ENCODE measurements around the gene NAIF1. TPM values are rescaled to one million over a fixed set of nuclear protein-coding genes. Genes with fewer than 3 reads are reported as not detected.

NAIF1 gene
- total and polyA plus RNA-seq, 10 of the 15 experiments (the other 5 are each of a cell fraction or from before 2014, with no cell fraction given), result 2.4 to 14.2 (median 7.1) TPM

DNA sequence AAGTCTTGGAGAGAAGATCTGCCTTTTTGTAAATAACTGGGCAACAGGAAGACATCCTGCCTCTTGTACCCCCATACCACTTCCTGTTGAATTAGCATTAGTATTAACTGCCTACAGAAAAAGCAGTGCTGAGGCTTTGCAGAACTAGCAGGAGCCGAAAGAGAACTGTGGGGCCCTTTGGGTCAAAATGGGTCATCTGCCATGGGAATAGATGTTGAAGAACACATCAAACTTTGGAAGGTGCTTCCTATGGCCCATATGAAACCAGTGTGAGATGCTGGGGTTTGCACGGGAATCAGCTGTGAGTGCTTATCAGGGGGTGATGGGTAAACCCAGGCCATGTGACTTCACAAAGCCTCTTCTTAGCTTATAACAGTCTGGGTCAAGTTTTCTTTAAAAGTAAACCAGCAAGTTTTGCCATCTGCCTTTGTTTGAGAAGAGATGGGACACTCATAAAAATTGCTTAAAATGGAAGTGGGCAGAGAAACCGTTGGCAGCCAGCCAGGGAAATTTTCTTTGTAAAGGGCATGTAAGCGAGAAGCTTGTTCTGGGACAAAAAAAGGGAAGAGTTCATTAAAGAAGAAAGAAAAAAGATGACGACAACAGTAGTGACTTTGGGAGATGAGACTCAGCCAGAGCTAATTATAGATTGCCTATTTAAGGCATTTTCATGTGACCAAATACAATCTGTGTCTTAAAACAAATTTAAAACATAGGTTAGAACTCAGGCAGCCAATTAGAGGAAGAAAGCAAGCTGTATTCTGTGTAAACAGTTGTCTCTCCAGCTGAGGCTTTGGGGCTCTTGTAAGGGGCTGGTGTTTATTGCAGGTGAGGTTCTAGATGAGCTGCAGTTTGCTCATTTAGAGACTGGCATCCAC, 5.3 kb upstream of the NAIF1 start (continued):
- TF ChIP-seq NFYA (IDR thresholded peaks at IDR 0.05; ENCODE audit: borderline replicate concordance, low read depth, low read length), result no peak
- no peak for TF ChIP-seq SP1 (IDR thresholded peaks at IDR 0.05; ENCODE audit: low read depth, low read length)
- no peak for TF ChIP-seq CHD1 (IDR thresholded peaks at IDR 0.05; ENCODE audit: low read depth, low read length)
- no peak for TF ChIP-seq BMI1 (IDR thresholded peaks at IDR 0.05; ENCODE audit: borderline replicate concordance)
- TF ChIP-seq RELA (IDR thresholded peaks at IDR 0.05; ENCODE audit: borderline replicate concordance, partially characterized antibody), result no peak
- TF ChIP-seq MTA2 (IDR thresholded peaks at IDR 0.05; ENCODE audit: low read depth), result peak; percentile 88
- TF ChIP-seq MTA3 (IDR thresholded peaks at IDR 0.05; ENCODE audit: borderline replicate concordance, low read length), result no peak
- TF ChIP-seq KAT2A (conservative IDR thresholded peaks at IDR 0.05; ENCODE audit: control insufficient read depth, low read depth, low read length), result no peak
- TF ChIP-seq, protein P1, sequence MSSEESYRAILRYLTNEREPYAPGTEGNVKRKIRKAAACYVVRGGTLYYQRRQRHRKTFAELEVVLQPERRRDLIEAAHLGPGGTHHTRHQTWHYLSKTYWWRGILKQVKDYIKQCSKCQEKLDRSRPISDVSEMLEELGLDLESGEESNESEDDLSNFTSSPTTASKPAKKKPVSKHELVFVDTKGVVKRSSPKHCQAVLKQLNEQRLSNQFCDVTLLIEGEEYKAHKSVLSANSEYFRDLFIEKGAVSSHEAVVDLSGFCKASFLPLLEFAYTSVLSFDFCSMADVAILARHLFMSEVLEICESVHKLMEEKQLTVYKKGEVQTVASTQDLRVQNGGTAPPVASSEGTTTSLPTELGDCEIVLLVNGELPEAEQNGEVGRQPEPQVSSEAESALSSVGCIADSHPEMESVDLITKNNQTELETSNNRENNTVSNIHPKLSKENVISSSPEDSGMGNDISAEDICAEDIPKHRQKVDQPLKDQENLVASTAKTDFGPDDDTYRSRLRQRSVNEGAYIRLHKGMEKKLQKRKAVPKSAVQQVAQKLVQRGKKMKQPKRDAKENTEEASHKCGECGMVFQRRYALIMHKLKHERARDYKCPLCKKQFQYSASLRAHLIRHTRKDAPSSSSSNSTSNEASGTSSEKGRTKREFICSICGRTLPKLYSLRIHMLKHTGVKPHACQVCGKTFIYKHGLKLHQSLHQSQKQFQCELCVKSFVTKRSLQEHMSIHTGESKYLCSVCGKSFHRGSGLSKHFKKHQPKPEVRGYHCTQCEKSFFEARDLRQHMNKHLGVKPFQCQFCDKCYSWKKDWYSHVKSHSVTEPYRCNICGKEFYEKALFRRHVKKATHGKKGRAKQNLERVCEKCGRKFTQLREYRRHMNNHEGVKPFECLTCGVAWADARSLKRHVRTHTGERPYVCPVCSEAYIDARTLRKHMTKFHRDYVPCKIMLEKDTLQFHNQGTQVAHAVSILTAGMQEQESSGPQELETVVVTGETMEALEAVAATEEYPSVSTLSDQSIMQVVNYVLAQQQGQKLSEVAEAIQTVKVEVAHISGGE (CRISPR knock-in tag; IDR thresholded peaks at IDR 0.05), result no peak
- TF ChIP-seq, protein P2, sequence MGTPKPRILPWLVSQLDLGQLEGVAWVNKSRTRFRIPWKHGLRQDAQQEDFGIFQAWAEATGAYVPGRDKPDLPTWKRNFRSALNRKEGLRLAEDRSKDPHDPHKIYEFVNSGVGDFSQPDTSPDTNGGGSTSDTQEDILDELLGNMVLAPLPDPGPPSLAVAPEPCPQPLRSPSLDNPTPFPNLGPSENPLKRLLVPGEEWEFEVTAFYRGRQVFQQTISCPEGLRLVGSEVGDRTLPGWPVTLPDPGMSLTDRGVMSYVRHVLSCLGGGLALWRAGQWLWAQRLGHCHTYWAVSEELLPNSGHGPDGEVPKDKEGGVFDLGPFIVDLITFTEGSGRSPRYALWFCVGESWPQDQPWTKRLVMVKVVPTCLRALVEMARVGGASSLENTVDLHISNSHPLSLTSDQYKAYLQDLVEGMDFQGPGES (IDR thresholded peaks at IDR 0.05), result no peak
- TF ChIP-seq, protein P3, sequence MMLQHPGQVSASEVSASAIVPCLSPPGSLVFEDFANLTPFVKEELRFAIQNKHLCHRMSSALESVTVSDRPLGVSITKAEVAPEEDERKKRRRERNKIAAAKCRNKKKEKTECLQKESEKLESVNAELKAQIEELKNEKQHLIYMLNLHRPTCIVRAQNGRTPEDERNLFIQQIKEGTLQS (IDR thresholded peaks at IDR 0.05; ENCODE audit: borderline replicate concordance, extremely low read depth, low read depth, low read length), result no peak
- peak; percentile 87 to 92 for TF ChIP-seq IKZF2 (IDR thresholded peaks at IDR 0.05)
- peak; percentile 73 for TF ChIP-seq NR2F1 (conservative IDR thresholded peaks at IDR 0.05)
- TF ChIP-seq CBX5 (IDR thresholded peaks at IDR 0.05; ENCODE audit: low read depth), result no peak
- TF ChIP-seq, protein P4, sequence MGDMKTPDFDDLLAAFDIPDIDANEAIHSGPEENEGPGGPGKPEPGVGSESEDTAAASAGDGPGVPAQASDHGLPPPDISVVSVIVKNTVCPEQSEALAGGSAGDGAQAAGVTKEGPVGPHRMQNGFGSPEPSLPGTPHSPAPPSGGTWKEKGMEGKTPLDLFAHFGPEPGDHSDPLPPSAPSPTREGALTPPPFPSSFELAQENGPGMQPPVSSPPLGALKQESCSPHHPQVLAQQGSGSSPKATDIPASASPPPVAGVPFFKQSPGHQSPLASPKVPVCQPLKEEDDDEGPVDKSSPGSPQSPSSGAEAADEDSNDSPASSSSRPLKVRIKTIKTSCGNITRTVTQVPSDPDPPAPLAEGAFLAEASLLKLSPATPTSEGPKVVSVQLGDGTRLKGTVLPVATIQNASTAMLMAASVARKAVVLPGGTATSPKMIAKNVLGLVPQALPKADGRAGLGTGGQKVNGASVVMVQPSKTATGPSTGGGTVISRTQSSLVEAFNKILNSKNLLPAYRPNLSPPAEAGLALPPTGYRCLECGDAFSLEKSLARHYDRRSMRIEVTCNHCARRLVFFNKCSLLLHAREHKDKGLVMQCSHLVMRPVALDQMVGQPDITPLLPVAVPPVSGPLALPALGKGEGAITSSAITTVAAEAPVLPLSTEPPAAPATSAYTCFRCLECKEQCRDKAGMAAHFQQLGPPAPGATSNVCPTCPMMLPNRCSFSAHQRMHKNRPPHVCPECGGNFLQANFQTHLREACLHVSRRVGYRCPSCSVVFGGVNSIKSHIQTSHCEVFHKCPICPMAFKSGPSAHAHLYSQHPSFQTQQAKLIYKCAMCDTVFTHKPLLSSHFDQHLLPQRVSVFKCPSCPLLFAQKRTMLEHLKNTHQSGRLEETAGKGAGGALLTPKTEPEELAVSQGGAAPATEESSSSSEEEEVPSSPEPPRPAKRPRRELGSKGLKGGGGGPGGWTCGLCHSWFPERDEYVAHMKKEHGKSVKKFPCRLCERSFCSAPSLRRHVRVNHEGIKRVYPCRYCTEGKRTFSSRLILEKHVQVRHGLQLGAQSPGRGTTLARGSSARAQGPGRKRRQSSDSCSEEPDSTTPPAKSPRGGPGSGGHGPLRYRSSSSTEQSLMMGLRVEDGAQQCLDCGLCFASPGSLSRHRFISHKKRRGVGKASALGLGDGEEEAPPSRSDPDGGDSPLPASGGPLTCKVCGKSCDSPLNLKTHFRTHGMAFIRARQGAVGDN (IDR thresholded peaks at IDR 0.05), result peak; percentile 92
- TF ChIP-seq, protein P5, sequence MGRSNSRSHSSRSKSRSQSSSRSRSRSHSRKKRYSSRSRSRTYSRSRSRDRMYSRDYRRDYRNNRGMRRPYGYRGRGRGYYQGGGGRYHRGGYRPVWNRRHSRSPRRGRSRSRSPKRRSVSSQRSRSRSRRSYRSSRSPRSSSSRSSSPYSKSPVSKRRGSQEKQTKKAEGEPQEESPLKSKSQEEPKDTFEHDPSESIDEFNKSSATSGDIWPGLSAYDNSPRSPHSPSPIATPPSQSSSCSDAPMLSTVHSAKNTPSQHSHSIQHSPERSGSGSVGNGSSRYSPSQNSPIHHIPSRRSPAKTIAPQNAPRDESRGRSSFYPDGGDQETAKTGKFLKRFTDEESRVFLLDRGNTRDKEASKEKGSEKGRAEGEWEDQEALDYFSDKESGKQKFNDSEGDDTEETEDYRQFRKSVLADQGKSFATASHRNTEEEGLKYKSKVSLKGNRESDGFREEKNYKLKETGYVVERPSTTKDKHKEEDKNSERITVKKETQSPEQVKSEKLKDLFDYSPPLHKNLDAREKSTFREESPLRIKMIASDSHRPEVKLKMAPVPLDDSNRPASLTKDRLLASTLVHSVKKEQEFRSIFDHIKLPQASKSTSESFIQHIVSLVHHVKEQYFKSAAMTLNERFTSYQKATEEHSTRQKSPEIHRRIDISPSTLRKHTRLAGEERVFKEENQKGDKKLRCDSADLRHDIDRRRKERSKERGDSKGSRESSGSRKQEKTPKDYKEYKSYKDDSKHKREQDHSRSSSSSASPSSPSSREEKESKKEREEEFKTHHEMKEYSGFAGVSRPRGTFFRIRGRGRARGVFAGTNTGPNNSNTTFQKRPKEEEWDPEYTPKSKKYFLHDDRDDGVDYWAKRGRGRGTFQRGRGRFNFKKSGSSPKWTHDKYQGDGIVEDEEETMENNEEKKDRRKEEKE (IDR thresholded peaks at IDR 0.05), result no peak; the same call in 1 of the 2 replicates
- no peak for TF ChIP-seq ZNF274 (IDR thresholded peaks at IDR 0.05; ENCODE audit: insufficient read depth, insufficient read length)
- TF ChIP-seq ZNF622 (IDR thresholded peaks at IDR 0.05), result no peak
